Neutrophil (primary cell): Measurements from ENCODE around the gene RPRD1A.
A peak's percentile ranks its signal among the peaks of the same experiment; 100 is the strongest.

ENCODE experiments used
- H3K27ac ChIP-seq: fragments of 200-600 bp; sonication (generic); 2 replicates; pipeline ENCODE4 v1.5.1; 2016; ENCODE audit warnings: mild to moderate bottlenecking, moderate library complexity
- H3K27me3 ChIP-seq: fragments of 200-600 bp; sonication (generic); 2 replicates; pipeline ENCODE4 v1.6.0; 2016; ENCODE audit warnings: mild to moderate bottlenecking
- H3K36me3 ChIP-seq: fragments of 200-600 bp; sonication (generic); 2 replicates; pipeline ENCODE4 v1.5.1; 2017
- H3K4me1 ChIP-seq, 2 experiments: fragments of 200-600 bp in 1 of 2; sonication (generic) in 1 of 2; 1 replicate in 1 of 2; 2 replicates in 1 of 2; pipeline versions ENCODE4 v1.5.1 to v1.6.1; 2013 to 2016; ENCODE audit warnings: low read depth in 1 of 2, low read length in 1 of 2, mild to moderate bottlenecking in 1 of 2, moderate library complexity in 1 of 2; ENCODE audit not compliant: control insufficient read depth in 1 of 2, insufficient read depth in 1 of 2
- H3K4me3 ChIP-seq, 2 experiments: fragments of 200-600 bp in 1 of 2; sonication (generic) in 1 of 2; 1 replicate in 1 of 2; 2 replicates in 1 of 2; pipeline ENCODE4 v1.5.1; 2013 to 2016; ENCODE audit warnings: low read depth in 1 of 2, low read length in 1 of 2, mild to moderate bottlenecking in 1 of 2, moderate library complexity in 1 of 2
- H3K9me3 ChIP-seq: fragments of 200-600 bp; sonication (generic); 2 replicates; pipeline ENCODE4 v1.5.1; 2016
- TF ChIP-seq, protein P1 (sequence below): fragments of 200-600 bp; sonication (generic); IDR thresholded peaks from 2 replicates; pipeline ENCODE4 v1.5.1; 2016; ENCODE audit warnings: antibody characterized with exemption

RPRD1A gene

DNA sequence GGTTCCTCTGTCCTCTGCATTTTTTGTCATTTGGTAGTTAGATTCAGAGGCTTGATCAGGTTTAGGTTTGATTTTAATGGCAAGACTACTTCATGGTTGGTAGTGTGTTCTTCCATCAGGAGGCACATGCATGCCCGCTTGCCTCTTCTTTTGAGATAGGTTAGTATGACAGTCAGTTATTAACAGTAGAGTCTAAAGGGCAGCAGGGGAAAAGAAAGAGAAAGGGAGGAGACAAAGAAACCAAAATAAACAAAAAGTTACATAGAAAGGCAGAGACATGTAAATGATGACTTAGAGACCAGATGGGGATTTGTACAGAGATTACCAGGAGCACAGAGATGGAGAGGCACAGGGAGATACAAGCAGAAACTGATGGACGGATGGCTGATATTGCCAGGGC is 105.0 kb downstream of the RPRD1A start:
- Histone ChIP-seq H3K27me3 (peaks cover 4% of the 10 kb centered on the region), H3K36me3 (no peaks in the 10 kb centered on the region), H3K4me1 (no peaks in the 10 kb centered on the region), H3K4me3 (no peak overlapping the region), H3K9me3 (no peaks in the 10 kb centered on the region), H3K27ac (no peak overlapping the region)
- TF ChIP-seq, protein P1, sequence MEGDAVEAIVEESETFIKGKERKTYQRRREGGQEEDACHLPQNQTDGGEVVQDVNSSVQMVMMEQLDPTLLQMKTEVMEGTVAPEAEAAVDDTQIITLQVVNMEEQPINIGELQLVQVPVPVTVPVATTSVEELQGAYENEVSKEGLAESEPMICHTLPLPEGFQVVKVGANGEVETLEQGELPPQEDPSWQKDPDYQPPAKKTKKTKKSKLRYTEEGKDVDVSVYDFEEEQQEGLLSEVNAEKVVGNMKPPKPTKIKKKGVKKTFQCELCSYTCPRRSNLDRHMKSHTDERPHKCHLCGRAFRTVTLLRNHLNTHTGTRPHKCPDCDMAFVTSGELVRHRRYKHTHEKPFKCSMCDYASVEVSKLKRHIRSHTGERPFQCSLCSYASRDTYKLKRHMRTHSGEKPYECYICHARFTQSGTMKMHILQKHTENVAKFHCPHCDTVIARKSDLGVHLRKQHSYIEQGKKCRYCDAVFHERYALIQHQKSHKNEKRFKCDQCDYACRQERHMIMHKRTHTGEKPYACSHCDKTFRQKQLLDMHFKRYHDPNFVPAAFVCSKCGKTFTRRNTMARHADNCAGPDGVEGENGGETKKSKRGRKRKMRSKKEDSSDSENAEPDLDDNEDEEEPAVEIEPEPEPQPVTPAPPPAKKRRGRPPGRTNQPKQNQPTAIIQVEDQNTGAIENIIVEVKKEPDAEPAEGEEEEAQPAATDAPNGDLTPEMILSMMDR: no peak

DNA sequence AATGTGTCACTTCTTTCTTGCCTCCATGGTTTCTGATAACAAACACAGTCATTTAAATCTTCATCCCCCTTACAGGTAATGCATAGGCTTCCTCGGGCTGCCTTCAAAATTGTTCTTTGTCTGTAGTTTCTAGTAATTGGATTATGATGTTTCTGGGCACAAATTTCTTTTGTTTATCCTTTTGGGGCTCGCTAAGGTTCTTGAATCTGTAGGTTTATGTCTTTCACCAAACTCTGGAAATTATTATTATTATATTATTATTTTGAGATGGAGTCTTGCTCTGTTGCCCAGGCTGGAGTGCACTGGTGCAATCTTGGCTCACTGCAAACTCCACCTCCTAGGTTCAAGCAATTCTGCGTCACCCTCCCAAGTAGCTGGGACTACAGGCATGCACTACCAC is 111.1 kb downstream of the RPRD1A start:
- H3K9me3 ChIP-seq: no peaks in the 10 kb centered on the region
- peaks cover 4% of the 10 kb centered on the region for H3K27me3 ChIP-seq
- no peaks in the 10 kb centered on the region for H3K4me1 ChIP-seq
- H3K4me3 ChIP-seq: no peak overlapping the region
- TF ChIP-seq, protein P1: no peak
- no peaks in the 10 kb centered on the region for H3K36me3 ChIP-seq
- H3K27ac ChIP-seq: no peak overlapping the region

DNA sequence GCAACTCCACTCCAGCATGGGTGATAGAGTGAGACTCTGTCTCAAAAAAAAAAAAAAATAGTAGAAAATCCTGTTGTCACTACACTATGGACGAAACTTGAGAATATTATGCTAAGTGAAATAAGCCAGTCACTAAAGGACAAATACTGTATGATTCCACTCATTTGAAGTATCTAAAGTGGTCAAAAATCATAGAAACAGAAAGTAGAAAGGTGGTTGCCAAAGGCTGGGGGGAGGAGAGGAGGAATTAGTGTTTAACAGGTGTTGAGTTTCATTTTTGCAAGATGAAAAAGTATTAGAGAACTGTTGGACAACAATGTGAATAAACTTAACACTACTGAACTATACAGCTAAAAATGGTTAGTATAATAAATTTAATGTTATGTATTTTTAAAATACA is 113.7 kb downstream of the RPRD1A start:
- H3K27ac ChIP-seq: no peak overlapping the region
- H3K36me3 ChIP-seq: no peaks in the 10 kb centered on the region
- TF ChIP-seq, protein P1: no peak
- no peaks in the 10 kb centered on the region for H3K9me3 ChIP-seq
- H3K4me3 ChIP-seq: no peak overlapping the region
- H3K4me1 ChIP-seq: peaks cover 7 to 10% of the 10 kb centered on the region in 2 experiments
- peaks cover 17% of the 10 kb centered on the region for H3K27me3 ChIP-seq

DNA sequence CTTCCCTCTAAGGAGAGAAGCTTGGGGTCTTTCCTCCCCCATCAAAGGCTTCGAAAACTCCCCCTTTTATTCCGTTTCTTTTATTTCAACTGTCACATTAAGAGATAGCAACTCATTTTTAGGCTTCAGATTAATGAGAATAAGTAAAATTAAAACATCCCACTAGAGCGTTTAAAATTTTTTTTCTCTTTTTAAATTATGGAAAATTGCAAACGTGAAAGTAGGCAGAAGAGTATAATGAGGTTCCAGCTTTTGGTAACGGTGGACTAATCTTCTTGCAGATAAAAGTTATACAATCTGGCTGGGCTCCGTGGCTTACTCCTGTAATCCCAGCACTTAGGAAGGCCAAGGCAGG is 116.8 kb downstream of the RPRD1A start:
- Histone ChIP-seq H3K4me3 (peak overlapping the region; percentile 57 to 76), H3K27ac (no peak overlapping the region), H3K27me3 (peaks cover 27% of the 10 kb centered on the region), H3K9me3 (no peaks in the 10 kb centered on the region), H3K4me1 (peaks cover 7 to 10% of the 10 kb centered on the region in 2 experiments), H3K36me3 (no peaks in the 10 kb centered on the region)
- TF ChIP-seq, protein P1: no peak

DNA sequence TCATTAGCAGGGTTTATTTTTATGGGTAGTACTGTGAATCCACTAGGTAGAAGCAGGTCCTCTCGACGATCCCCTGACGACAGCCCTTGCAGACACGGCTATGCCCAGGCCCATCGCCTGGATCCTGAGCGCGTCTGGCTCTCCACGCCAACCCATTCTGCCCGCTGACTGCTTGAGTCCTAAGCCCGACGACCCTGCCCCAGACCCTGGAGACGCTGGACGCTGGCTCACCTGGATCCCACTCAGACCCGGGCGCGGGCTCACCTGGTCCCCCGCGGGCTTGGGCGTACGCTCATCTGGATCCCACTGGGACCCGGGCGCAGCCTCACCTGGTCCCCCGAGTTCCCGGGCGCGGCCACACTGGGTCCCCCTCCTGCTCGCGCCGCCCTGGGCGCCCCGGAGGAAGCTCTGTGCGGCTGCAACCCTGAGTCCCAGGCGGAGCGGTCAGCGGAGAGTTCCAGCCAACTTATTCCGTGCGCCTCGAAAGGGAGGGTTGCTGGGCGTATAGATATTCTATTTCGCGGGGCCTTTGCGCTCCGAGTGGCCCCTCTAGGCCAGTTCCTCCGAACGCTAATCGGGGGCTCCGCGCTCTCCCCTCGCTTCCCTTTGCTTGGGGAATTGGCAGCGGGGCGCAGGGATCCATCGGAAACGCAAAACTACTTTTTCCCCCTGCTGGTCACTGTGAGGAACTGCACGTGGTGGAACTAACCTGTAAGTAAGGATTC is 117.3 kb downstream of the RPRD1A start:
- Histone ChIP-seq H3K9me3 (no peaks in the 10 kb centered on the region), H3K27ac (no peak overlapping the region)

More for the DNA sequence above, 117.3 kb downstream of the RPRD1A start:
- TF ChIP-seq, protein P1: peak; percentile 94
- Histone ChIP-seq H3K36me3 (no peaks in the 10 kb centered on the region), H3K4me1 (peaks cover 7 to 10% of the 10 kb centered on the region in 2 experiments), H3K4me3 (peak overlapping the region; percentile 57 to 76), H3K27me3 (peaks cover 27% of the 10 kb centered on the region)
